ENCODE data around the gene LPIN1. TPM values are rescaled to one million over a fixed set of nuclear protein-coding genes. Genes with fewer than 3 reads are reported as not detected.

Gene LPIN1
- total and polyA plus RNA-seq, 2 of the 13 experiments (the other 11 are each of a cell fraction or from before 2014, with no cell fraction given) = 9.7 to 19.4 TPM

- TF ChIP-seq NR0B2 (CRISPR knock-in tag; IDR thresholded peaks at IDR 0.05) (no peak), BRCA1 (CRISPR knock-in tag; IDR thresholded peaks at IDR 0.05) (no peak), ZNF350 (CRISPR knock-in tag; IDR thresholded peaks at IDR 0.05; ENCODE audit: borderline replicate concordance, low read depth) (peak; percentile 52; the same call in 1 of the 2 replicates), KDM6A (CRISPR knock-in tag; IDR thresholded peaks at IDR 0.05; ENCODE audit: low read depth) (0 out of 2 replicates have a peak, but pooled peaks have one; percentile 22), U2AF1 (optimal IDR thresholded peaks at IDR 0.05; ENCODE audit: low read depth, low read length) (no peak), SMYD3 (CRISPR knock-in tag; IDR thresholded peaks at IDR 0.05) (no peak), SOX5 (CRISPR knock-in tag; IDR thresholded peaks at IDR 0.05; ENCODE audit: borderline replicate concordance) (peak; percentile 64; the same call in 1 of the 2 replicates), JUND (CRISPR knock-in tag; IDR thresholded peaks at IDR 0.05) (peak; percentile 95), SPEN (CRISPR knock-in tag; IDR thresholded peaks at IDR 0.05; ENCODE audit: low read depth) (peak; percentile 75), ELF3 (CRISPR knock-in tag; IDR thresholded peaks at IDR 0.05) (peak; percentile 89), ZNF710 (CRISPR knock-in tag; IDR thresholded peaks at IDR 0.05; ENCODE audit: borderline replicate concordance) (0 out of 2 replicates have a peak, but pooled peaks have one; percentile 28), DNMT3B (CRISPR knock-in tag; conservative IDR thresholded peaks at IDR 0.05) (peak; percentile 91), HES4 (CRISPR knock-in tag; IDR thresholded peaks at IDR 0.05; ENCODE audit: borderline replicate concordance) (no peak), ZFP62 (CRISPR knock-in tag; IDR thresholded peaks at IDR 0.05) (no peak), ZSCAN29 (CRISPR knock-in tag; conservative IDR thresholded peaks at IDR 0.05) (peak; percentile 73; the same call in 1 of the 2 replicates), SNAI1 (CRISPR knock-in tag; IDR thresholded peaks at IDR 0.05; ENCODE audit: borderline replicate concordance) (0 out of 2 replicates have a peak, but pooled peaks have one; percentile 62), ZMYM2 (CRISPR knock-in tag; IDR thresholded peaks at IDR 0.05) (peak; percentile 77; the same call in 1 of the 2 replicates), ZNF574 (CRISPR knock-in tag; IDR thresholded peaks at IDR 0.05) (peak; percentile 75), ESRRA (CRISPR knock-in tag; IDR thresholded peaks at IDR 0.05; ENCODE audit: low read depth) (no peak), ZNF251 (CRISPR knock-in tag; IDR thresholded peaks at IDR 0.05) (no peak), ZNF746 (CRISPR knock-in tag; IDR thresholded peaks at IDR 0.05) (peak; percentile 72), ZNF260 (CRISPR knock-in tag; IDR thresholded peaks at IDR 0.05; ENCODE audit: borderline replicate concordance, low read depth) (no peak), ZNF331 (CRISPR knock-in tag; IDR thresholded peaks at IDR 0.05) (peak; percentile 95), ZBTB26 (CRISPR knock-in tag; IDR thresholded peaks at IDR 0.05; ENCODE audit: borderline replicate concordance) (peak; percentile 74; the same call in 1 of the 2 replicates)
These were observed 2.4 kb upstream of the LPIN1 start (continued) for GRCh38 chr2:11743846-11744553.
